Activated T-cell treated with anti-CD3 and anti-CD28 coated beads, Interleukin-2, amount 50 U/mL, for 24 hours (primary cell): ENCODE results near the gene ZCCHC24.
"Not testable (repeated sequence)": the region's sequence is repeated elsewhere in the genome, so short reads cannot be mapped to it uniquely, and the experiment has no call there.

Experiments used
- DNase-seq: peaks from one replicate; pipeline ENCODE4 v3.0.0-alpha.2; 2020
- H3K27ac Mint-ChIP-seq: 2 replicates; pipeline ENCODE4 v1.8.0; 2020; ENCODE audit warnings: mild to moderate bottlenecking, mixed read lengths
- H3K27me3 Mint-ChIP-seq: 2 replicates; pipeline ENCODE4 v1.8.0; 2020; ENCODE audit warnings: mixed read lengths
- H3K36me3 Mint-ChIP-seq: 2 replicates; pipeline ENCODE4 v1.8.0; 2020; ENCODE audit warnings: low read depth, mixed read lengths
- H3K4me1 Mint-ChIP-seq: 2 replicates; pipeline ENCODE4 v1.8.0; 2020; ENCODE audit warnings: low read depth, mixed read lengths
- H3K4me3 Mint-ChIP-seq: 2 replicates; pipeline ENCODE4 v1.8.0; 2020; ENCODE audit warnings: mild to moderate bottlenecking, moderate library complexity, mixed read lengths
- H3K9me3 Mint-ChIP-seq: 2 replicates; pipeline ENCODE4 v1.8.0; 2020; ENCODE audit warnings: mixed read lengths

Gene ZCCHC24

GRCh38 chr10:79336739-79337138 is 108.7 kb downstream of the ZCCHC24 start:
- H3K4me3 Mint-ChIP-seq, result no peak overlapping the region
- H3K27ac Mint-ChIP-seq, result no peak overlapping the region
- H3K4me1 Mint-ChIP-seq, result peaks cover 28% of the 10 kb centered on the region
- peaks cover 3% of the 10 kb centered on the region for H3K36me3 Mint-ChIP-seq
- peaks cover 4% of the 10 kb centered on the region for H3K9me3 Mint-ChIP-seq
- no peak for DNase-seq
- H3K27me3 Mint-ChIP-seq, result no peaks in the 10 kb centered on the region

GRCh38 chr10:79336276-79336675 is 109.1 kb downstream of the ZCCHC24 start:
- H3K27ac Mint-ChIP-seq, result no peak overlapping the region

GRCh38 chr10:79335470-79336235 is 109.8 kb downstream of the ZCCHC24 start:
- Mint-ChIP-seq H3K36me3 (peaks cover 3% of the 10 kb centered on the region), H3K27ac (peak overlapping the region; percentile 27), H3K4me1 (peaks cover 39% of the 10 kb centered on the region), H3K27me3 (no peaks in the 10 kb centered on the region), H3K9me3 (peaks cover 4% of the 10 kb centered on the region), H3K4me3 (no peak overlapping the region)
- no peak for DNase-seq

More at GRCh38 chr10:79336276-79336675, 109.1 kb downstream of the ZCCHC24 start:
- Mint-ChIP-seq H3K36me3 (peaks cover 3% of the 10 kb centered on the region), H3K4me1 (peaks cover 33% of the 10 kb centered on the region), H3K4me3 (no peak overlapping the region), H3K9me3 (peaks cover 4% of the 10 kb centered on the region), H3K27me3 (no peaks in the 10 kb centered on the region)
- no peak for DNase-seq

GRCh38 chr10:79335094-79335469 is 110.3 kb downstream of the ZCCHC24 start:
- peaks cover 3% of the 10 kb centered on the region for H3K36me3 Mint-ChIP-seq
- H3K4me3 Mint-ChIP-seq, result no peak overlapping the region
- DNase-seq, result no peak
- peak overlapping the region; percentile 27 for H3K27ac Mint-ChIP-seq
- no peaks in the 10 kb centered on the region for H3K27me3 Mint-ChIP-seq
- H3K4me1 Mint-ChIP-seq, result peaks cover 41% of the 10 kb centered on the region
- peaks cover 4% of the 10 kb centered on the region for H3K9me3 Mint-ChIP-seq

DNA sequence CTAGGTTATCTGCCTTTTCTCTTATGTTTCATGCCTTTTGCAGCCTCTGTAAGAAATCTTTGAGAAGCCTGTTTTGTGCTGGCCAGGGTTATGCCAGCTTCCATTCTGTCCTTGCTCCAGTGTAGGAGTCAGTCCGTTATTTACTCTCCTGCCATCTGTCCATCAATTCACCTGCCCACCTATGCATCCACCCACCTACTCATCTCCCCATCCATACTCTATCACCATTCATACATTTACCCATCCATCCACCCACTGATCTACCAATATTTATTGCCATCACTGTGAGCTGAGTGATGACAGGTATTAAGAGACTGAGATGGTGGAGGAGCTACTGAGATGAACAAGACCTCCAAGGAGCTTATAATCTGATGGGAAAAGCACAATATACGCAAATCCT is 110.9 kb downstream of the ZCCHC24 start:
- Mint-ChIP-seq H3K36me3 (peaks cover 3% of the 10 kb centered on the region), H3K4me1 (peaks cover 45% of the 10 kb centered on the region)

GRCh38 chr10:79333513-79333912 is 111.9 kb downstream of the ZCCHC24 start:
- H3K27ac Mint-ChIP-seq, result peak overlapping the region; percentile 87
- no peak for DNase-seq
- H3K27me3 Mint-ChIP-seq, result no peaks in the 10 kb centered on the region
- H3K4me1 Mint-ChIP-seq, result peaks cover 51% of the 10 kb centered on the region
- peaks cover 3% of the 10 kb centered on the region for H3K36me3 Mint-ChIP-seq
- H3K9me3 Mint-ChIP-seq, result peaks cover 4% of the 10 kb centered on the region
- H3K4me3 Mint-ChIP-seq, result no peak overlapping the region

More for the DNA sequence above, 110.9 kb downstream of the ZCCHC24 start:
- DNase-seq, result no peak
- H3K27ac Mint-ChIP-seq, result no peak overlapping the region
- H3K27me3 Mint-ChIP-seq, result no peaks in the 10 kb centered on the region
- H3K4me3 Mint-ChIP-seq, result no peak overlapping the region
- peaks cover 4% of the 10 kb centered on the region for H3K9me3 Mint-ChIP-seq

- H3K27me3 Mint-ChIP-seq, H3K9me3 Mint-ChIP-seq, DNase-seq, H3K36me3 Mint-ChIP-seq, H3K4me3 Mint-ChIP-seq: not testable (repeated sequence)
- Mint-ChIP-seq H3K27ac (peak overlapping the region; percentile 87), H3K4me1 (peaks cover 52% of the 10 kb centered on the region)
Measured at GRCh38 chr10:79332610-79333315, 112.7 kb downstream of the ZCCHC24 start.
